ENCODE results near the gene ZNF175. TPM values are rescaled to one million over a fixed set of nuclear protein-coding genes. Genes with fewer than 3 reads are reported as not detected.

ZNF175 gene
- total and polyA plus RNA-seq, 2 experiments from 2014 or later, result 2.3 to 6.3 TPM

DNA sequence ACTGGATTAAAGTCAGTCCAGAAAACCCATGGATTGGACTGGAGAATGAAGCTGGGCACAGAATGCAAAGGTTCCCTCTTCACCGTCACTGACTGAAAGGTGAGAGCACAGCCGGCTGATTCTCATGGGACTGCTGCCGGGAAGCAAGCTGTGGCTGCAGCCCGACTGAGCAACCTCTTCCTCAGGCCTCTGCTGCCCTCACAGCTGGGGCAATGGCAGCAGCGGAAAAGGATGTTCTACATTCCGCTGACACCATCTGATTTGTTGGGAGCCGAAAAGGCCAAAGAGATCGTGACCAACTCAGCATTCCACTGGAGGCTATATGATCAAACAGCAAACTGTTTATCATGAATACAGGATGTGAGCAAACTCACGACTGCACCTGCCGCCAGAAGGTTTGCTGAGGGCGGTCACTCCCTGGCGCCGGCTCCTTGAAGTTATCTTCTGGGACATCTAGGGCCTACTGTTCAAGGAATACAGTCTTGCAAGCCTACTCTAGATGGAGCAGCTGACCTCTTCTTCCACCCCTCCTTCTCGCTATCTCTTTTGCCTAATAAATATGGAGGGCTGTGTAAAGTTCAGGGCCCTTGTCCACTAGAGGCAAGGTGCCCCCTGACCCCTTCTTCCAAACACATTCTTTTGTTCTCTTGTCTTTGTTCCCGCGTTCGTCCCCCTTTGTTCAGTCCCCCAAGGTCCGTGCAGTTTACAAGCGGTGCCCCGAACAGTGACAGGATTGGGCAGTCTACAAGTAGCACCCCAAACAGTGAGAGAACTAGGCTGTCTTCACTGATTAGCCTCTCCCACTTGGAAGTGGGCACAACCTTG is 20.0 kb upstream of the ZNF175 start:
- Histone ChIP-seq H3F3A (replicated peaks; ENCODE audit: low read depth) (no peaks in the 10 kb centered on the region), H3K36me3 (ENCODE audit: insufficient read depth) (no peaks in the 10 kb centered on the region), H3K4me1 (ENCODE audit: insufficient read depth) (peaks cover 12% of the 10 kb centered on the region), H3K27me3 (ENCODE audit: insufficient read depth) (no peaks in the 10 kb centered on the region), H3K9me2 (ENCODE audit: insufficient read depth) (no peaks in the 10 kb centered on the region), H3K4me3 (no peak overlapping the region), H2AFZ (no peak overlapping the region), H4K20me1 (replicated peaks; ENCODE audit: insufficient read depth) (no peaks in the 10 kb centered on the region), H3K4me2 (no peak overlapping the region), H3K79me2 (replicated peaks; ENCODE audit: insufficient read depth) (no peaks in the 10 kb centered on the region), H3K27ac (ENCODE audit: low read depth) (no peak overlapping the region)
- DNase-seq (ENCODE audit: low spot score) (no peak), ATAC-seq (no peak)
- Mint-ChIP-seq H3K27me3 (ENCODE audit: insufficient read depth, low read depth, poor library complexity) (peaks cover 11% of the 10 kb centered on the region), H3K4me1 (peaks cover 7% of the 10 kb centered on the region; the same call in 1 of the 3 replicates), H3K4me3 (no peak overlapping the region), H3K9me3 (peaks cover 74% of the 10 kb centered on the region), H3K27ac (no peak overlapping the region), H3K36me3 (ENCODE audit: low read depth) (peaks cover 4% of the 10 kb centered on the region; the same call in 1 of the 3 replicates)
- no peak for TF ChIP-seq POLR2AphosphoS5 (IDR thresholded peaks at IDR 0.05; ENCODE audit: low read depth)
- TF ChIP-seq, protein P1, sequence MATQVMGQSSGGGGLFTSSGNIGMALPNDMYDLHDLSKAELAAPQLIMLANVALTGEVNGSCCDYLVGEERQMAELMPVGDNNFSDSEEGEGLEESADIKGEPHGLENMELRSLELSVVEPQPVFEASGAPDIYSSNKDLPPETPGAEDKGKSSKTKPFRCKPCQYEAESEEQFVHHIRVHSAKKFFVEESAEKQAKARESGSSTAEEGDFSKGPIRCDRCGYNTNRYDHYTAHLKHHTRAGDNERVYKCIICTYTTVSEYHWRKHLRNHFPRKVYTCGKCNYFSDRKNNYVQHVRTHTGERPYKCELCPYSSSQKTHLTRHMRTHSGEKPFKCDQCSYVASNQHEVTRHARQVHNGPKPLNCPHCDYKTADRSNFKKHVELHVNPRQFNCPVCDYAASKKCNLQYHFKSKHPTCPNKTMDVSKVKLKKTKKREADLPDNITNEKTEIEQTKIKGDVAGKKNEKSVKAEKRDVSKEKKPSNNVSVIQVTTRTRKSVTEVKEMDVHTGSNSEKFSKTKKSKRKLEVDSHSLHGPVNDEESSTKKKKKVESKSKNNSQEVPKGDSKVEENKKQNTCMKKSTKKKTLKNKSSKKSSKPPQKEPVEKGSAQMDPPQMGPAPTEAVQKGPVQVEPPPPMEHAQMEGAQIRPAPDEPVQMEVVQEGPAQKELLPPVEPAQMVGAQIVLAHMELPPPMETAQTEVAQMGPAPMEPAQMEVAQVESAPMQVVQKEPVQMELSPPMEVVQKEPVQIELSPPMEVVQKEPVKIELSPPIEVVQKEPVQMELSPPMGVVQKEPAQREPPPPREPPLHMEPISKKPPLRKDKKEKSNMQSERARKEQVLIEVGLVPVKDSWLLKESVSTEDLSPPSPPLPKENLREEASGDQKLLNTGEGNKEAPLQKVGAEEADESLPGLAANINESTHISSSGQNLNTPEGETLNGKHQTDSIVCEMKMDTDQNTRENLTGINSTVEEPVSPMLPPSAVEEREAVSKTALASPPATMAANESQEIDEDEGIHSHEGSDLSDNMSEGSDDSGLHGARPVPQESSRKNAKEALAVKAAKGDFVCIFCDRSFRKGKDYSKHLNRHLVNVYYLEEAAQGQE (IDR thresholded peaks at IDR 0.05; ENCODE audit: unreplicated experiment), result no peak
- TF ChIP-seq, protein P2, sequence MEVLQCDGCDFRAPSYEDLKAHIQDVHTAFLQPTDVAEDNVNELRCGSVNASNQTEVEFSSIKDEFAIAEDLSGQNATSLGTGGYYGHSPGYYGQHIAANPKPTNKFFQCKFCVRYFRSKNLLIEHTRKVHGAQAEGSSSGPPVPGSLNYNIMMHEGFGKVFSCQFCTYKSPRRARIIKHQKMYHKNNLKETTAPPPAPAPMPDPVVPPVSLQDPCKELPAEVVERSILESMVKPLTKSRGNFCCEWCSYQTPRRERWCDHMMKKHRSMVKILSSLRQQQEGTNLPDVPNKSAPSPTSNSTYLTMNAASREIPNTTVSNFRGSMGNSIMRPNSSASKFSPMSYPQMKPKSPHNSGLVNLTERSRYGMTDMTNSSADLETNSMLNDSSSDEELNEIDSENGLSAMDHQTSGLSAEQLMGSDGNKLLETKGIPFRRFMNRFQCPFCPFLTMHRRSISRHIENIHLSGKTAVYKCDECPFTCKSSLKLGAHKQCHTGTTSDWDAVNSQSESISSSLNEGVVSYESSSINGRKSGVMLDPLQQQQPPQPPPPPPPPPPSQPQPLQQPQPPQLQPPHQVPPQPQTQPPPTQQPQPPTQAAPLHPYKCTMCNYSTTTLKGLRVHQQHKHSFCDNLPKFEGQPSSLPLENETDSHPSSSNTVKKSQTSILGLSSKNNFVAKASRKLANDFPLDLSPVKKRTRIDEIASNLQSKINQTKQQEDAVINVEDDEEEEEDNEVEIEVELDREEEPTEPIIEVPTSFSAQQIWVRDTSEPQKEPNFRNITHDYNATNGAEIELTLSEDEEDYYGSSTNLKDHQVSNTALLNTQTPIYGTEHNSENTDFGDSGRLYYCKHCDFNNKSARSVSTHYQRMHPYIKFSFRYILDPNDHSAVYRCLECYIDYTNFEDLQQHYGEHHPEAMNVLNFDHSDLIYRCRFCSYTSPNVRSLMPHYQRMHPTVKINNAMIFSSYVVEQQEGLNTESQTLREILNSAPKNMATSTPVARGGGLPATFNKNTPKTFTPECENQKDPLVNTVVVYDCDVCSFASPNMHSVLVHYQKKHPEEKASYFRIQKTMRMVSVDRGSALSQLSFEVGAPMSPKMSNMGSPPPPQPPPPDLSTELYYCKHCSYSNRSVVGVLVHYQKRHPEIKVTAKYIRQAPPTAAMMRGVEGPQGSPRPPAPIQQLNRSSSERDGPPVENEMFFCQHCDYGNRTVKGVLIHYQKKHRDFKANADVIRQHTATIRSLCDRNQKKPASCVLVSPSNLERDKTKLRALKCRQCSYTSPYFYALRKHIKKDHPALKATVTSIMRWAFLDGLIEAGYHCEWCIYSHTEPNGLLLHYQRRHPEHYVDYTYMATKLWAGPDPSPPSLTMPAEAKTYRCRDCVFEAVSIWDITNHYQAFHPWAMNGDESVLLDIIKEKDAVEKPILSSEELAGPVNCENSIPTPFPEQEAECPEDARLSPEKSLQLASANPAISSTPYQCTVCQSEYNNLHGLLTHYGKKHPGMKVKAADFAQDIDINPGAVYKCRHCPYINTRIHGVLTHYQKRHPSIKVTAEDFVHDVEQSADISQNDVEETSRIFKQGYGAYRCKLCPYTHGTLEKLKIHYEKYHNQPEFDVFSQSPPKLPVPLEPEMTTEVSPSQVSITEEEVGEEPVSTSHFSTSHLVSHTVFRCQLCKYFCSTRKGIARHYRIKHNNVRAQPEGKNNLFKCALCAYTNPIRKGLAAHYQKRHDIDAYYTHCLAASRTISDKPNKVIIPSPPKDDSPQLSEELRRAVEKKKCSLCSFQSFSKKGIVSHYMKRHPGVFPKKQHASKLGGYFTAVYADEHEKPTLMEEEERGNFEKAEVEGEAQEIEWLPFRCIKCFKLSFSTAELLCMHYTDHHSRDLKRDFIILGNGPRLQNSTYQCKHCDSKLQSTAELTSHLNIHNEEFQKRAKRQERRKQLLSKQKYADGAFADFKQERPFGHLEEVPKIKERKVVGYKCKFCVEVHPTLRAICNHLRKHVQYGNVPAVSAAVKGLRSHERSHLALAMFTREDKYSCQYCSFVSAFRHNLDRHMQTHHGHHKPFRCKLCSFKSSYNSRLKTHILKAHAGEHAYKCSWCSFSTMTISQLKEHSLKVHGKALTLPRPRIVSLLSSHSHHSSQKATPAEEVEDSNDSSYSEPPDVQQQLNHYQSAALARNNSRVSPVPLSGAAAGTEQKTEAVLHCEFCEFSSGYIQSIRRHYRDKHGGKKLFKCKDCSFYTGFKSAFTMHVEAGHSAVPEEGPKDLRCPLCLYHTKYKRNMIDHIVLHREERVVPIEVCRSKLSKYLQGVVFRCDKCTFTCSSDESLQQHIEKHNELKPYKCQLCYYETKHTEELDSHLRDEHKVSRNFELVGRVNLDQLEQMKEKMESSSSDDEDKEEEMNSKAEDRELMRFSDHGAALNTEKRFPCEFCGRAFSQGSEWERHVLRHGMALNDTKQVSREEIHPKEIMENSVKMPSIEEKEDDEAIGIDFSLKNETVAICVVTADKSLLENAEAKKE (CRISPR knock-in tag; IDR thresholded peaks at IDR 0.05), result no peak
- TF ChIP-seq CREB1 (CRISPR knock-in tag; IDR thresholded peaks at IDR 0.05; ENCODE audit: low read depth), result no peak
- TF ChIP-seq, protein P3, sequence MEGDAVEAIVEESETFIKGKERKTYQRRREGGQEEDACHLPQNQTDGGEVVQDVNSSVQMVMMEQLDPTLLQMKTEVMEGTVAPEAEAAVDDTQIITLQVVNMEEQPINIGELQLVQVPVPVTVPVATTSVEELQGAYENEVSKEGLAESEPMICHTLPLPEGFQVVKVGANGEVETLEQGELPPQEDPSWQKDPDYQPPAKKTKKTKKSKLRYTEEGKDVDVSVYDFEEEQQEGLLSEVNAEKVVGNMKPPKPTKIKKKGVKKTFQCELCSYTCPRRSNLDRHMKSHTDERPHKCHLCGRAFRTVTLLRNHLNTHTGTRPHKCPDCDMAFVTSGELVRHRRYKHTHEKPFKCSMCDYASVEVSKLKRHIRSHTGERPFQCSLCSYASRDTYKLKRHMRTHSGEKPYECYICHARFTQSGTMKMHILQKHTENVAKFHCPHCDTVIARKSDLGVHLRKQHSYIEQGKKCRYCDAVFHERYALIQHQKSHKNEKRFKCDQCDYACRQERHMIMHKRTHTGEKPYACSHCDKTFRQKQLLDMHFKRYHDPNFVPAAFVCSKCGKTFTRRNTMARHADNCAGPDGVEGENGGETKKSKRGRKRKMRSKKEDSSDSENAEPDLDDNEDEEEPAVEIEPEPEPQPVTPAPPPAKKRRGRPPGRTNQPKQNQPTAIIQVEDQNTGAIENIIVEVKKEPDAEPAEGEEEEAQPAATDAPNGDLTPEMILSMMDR (conservative IDR thresholded peaks at IDR 0.05; ENCODE audit: low read depth in 2 of 2), result no peak
- TF ChIP-seq ZNF331 (CRISPR knock-in tag; IDR thresholded peaks at IDR 0.05; ENCODE audit: low read depth), result no peak
